HG03571 (cell line): ENCODE measurements around the gene SLC25A23.
"Not testable (repeated sequence)": the region's sequence is repeated elsewhere in the genome, so short reads cannot be mapped to it uniquely, and the experiment has no call there.

Source experiments
- ATAC-seq: cut with Tn5 transposase; IDR thresholded peaks from one replicate; pipeline ENCODE4 v1.9.1; 2021; ENCODE audit not compliant: unreplicated experiment

SLC25A23 gene

GRCh38 chr19:6459262-6460098, at the start of gene SLC25A23:
SLC25A23 (minus strand) TSS chr19:6459792; CDS start chr19:6459628, 164 bp downstream.
- ATAC-seq = peak; percentile 15

GRCh38 chr19:6508028-6508771, 48.6 kb upstream of the SLC25A23 start:
- not testable (repeated sequence) for ATAC-seq

- ATAC-seq = no peak
These were observed 44.0 kb upstream of the SLC25A23 start for GRCh38 chr19:6503407-6504201.

GRCh38 chr19:6501740-6502648, 42.4 kb upstream of the SLC25A23 start, which contains the start of gene TUBB4A:
TUBB4A (minus strand) TSS chr19:6502309; CDS start chr19:6502212, 97 bp downstream.
- no peak for ATAC-seq

GRCh38 chr19:6500837-6501739, 41.5 kb upstream of the SLC25A23 start:
- ATAC-seq = no peak

GRCh38 chr19:6499052-6499790, 39.6 kb upstream of the SLC25A23 start:
- ATAC-seq = no peak

GRCh38 chr19:6498294-6499036, 38.9 kb upstream of the SLC25A23 start:
- ATAC-seq = no peak

- no peak for ATAC-seq
These were observed 36.4 kb upstream of the SLC25A23 start for GRCh38 chr19:6495947-6496346.

- no peak for ATAC-seq
These were observed 34.9 kb upstream of the SLC25A23 start for GRCh38 chr19:6494438-6495036.

- no peak for ATAC-seq
These were observed 32.4 kb upstream of the SLC25A23 start for GRCh38 chr19:6491802-6492592.

GRCh38 chr19:6490134-6490533, 30.5 kb upstream of the SLC25A23 start:
- ATAC-seq = no peak

- ATAC-seq = no peak
These were observed 29.9 kb upstream of the SLC25A23 start for GRCh38 chr19:6489278-6490061.

- ATAC-seq = no peak
These were observed 25.2 kb upstream of the SLC25A23 start for GRCh38 chr19:6484831-6485230.

GRCh38 chr19:6484230-6484629, 24.6 kb upstream of the SLC25A23 start:
- ATAC-seq = no peak

GRCh38 chr19:6483235-6483634, 23.6 kb upstream of the SLC25A23 start:
- ATAC-seq = no peak

- no peak for ATAC-seq
These were observed 22.7 kb upstream of the SLC25A23 start for GRCh38 chr19:6482343-6482686.
